Measurements from ENCODE around the gene SLC49A3.
A peak's percentile ranks its signal among the peaks of the same experiment; 100 is the strongest.
"Not testable (repeated sequence)": the region's sequence is repeated elsewhere in the genome, so short reads cannot be mapped to it uniquely, and the experiment has no call there.

The SLC49A3 gene

DNA sequence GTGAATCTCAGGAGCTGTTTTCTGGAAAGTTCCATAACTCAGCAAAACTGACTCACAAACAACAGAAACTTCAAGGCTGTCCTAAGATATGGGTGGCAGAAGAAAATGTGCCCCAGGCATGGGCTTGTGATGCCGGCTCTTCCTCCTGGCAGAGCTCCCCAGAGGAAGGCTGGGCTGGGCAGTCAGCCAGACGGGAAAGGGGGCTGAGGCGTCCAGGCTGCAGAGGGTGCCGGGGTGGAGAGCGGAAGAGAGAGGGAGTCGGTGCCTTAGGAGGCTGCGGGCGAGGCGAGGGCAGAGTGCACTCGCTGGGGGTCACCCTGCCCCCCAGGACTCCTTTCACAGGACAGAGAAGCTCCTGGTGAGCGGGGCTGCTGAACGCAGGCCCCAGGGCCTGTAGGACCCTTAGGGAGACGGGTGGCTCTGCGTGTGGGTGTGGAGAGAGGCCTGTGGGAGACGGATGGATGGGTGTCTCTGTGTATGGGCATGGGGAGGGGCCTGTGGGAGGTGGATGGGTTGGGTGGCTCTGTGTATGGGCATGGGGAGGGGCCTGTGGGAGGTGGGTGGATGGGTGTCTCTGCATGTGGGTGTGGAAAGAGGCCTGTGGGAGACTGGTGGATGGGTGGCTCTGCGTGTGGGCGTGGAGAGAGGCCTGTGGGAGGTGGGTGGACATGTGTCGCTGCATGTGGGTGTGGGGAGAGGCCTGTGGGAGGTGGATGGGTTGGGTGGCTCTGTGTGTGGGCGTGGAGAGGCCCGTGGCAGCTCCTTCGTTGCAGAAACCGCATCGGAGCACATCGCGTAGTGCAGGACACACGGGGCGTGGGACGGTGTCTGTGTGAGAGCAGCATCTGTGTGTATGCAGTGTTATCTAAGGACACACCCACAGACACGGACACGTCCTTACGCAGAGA lies 32.6 kb upstream of the SLC49A3 start:
- DNase-seq, result no peak

DNA sequence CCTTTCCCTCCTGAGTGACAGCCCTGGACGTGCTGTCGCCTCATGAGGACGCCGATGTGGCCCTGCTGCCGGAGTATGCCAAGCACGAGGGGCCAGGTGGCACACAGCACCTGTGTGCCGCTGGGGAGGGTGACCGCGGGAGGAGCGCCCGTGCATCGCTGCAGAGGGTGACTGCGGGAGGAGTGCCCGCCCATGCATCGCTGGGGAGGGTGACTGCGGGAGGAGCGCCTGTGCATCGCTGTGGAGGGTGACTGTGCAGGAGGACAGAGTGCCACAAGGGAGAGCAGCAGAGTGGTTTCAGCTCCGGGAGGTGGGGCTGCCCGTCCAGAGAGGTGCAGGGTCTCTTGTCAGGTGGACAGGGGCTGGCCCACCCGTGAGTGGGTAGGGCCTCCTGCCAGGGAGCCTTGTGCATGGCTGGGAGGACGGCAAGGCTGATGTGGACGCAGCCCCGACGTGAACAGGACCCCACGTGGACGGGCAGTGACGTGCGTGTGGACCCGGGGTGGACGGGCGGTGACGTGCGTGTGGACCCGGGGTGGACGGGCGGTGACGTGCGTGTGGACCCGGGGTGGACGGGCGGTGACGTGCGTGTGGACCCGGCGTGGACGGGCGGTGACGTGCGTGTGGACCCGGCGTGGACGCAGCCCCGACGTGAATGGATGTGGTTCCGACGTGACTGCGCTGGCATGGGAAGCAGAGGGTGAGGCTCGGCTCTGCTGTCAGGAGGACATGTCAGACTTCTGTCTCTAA lies 31.3 kb upstream of the SLC49A3 start:
- DNase-seq, result no peak

DNA sequence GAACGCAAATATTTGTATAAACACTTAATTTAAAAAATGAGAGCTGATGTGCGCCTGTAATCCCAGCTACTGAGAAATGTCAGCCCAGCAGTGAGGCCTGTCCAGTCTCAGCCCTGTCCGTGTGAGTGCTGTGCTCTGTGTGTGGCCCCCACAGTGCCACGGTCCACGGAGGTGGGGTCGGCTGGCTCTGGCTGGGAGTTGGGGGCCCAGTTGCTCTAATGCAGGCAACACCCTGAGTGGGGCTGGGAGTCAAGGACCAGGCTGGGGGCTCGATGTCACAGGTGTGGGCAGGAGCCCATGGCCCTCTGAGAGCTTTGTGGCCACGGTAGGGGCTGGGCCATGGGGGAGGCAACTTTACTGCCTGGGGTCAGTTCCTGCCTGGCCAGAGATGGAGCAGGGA lies 29.5 kb upstream of the SLC49A3 start:
- no peak for DNase-seq

DNA sequence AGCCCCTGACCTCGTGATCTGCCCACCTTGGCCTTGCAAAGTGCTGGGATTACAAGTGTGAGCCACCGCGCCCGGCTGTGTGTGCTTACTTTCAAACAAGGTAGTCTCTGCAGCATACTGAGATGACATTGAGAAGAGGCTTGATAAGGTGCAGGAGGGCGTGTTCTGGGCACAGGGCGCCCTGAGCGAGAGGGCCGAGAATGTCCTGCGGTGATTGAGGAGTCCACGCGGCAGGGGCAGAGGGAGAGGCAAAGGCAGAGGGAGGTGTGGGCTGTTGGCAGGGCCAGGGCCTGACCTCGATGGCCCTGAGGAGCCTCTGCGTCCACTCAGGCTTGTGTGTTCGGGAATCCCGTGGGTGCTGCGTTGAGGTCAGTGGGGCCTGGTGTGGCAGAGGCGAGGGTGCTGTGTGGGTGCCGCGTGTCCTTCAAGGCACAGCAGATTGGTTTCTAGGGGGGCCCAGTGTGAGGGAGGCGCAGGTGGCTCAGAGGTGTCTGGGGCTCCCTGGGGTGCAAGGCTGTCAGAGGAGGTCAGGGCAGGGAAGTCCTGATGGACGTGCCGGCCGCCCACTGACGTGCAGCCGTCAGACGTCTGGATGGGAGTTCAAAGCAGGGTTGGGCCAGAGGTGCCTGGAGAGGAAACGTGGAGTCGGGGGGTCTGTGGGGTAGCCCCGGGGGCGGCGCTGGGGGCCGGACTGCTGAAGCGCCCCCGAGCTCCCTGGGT lies 28.8 kb upstream of the SLC49A3 start:
- DNase-seq, result no peak

DNA sequence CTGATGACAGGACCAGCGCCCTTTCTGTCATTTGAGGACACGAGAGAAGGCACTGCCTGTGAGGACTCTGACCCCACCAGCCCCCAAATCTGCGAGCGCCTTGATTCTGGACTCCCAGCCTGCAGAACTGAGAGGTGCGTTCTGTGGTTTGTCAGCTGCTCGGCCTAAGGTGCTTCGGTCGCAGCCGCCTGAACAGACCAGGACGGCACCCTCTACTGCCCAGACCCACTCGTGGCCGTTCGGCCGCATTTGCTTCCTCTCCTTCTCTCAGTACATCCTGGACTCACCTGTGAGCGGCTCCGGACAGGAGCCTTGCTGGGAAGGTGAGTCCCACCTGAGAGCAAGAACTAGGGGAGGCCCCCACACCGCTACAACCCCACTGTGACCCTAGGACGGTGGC lies 25.1 kb upstream of the SLC49A3 start:
- no peak for DNase-seq

DNA sequence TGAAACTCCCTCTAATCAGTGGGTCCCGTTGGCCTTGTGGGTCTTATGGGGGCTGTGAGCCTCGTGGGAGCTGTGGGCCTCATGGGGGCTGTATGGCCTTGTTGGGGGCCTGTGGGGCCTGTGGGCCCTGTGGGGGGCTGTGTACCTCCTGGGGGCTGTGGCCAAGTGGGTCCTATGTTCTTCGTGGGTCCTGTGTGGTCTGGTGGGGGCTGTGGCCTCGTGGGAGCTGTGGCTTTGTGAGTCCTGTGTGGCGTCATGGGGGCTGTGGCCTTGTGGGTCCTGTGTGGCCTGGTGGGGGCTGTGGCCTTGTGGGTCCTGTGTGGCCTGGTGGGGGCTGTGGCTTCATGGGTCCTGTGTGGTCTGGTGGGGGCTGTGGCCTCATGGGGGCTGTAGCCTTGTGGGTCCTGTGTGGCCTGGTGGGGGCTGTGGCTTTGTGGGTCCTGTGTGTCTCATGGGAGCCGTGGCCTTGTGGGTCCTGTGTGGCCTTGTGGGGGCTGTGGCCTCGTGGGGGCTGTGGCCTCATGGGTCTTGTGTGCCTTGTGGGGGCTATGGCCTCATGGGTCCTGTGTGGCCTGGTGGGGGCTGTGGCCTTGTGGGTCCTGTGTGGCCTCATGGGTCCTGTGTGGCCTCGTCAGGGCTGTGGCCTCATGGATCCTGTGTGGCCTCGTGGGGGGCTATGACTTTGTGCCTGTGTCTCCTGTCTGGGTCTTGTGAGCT lies 24.1 kb upstream of the SLC49A3 start:
- DNase-seq, result no peak

DNA sequence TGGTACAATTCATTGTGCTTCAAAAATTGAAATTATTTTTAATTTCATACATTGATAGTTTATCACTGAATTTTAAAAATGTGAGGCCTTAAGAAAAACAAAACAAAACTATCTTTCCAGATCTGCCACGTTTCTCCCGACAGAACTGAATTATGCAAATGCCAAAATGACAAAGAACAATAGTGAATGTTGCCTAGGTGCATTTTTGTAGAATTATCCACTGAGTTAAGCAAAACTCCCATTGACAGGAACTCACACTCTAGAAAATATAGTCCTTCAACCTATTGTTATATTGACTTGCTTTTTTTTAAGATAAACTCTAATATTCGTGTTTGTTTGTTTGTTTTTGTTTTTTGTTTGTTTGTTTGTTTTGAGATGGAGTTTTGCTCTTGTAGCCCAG lies 23.1 kb upstream of the SLC49A3 start:
- DNase-seq, result no peak

DNA sequence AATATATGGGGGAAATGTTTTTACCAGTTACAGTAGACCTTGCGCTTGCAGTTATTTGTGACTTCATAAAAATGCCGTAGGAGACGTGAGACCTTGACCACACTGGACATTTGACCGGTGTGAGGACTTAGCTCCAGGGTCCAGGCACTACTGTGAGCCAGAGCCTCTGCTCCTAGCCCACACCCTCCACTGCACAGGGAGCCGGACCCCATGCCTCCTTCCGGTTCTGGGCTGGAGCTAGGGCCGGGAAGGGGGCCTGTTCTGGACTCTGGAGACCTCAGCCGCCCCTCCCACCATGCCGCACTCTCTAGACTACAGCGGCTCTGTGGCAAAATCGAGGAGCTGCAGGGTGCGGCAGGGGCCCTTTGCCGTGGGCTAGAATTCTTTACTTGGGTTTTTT lies 22.0 kb upstream of the SLC49A3 start:
- no peak for DNase-seq

DNA sequence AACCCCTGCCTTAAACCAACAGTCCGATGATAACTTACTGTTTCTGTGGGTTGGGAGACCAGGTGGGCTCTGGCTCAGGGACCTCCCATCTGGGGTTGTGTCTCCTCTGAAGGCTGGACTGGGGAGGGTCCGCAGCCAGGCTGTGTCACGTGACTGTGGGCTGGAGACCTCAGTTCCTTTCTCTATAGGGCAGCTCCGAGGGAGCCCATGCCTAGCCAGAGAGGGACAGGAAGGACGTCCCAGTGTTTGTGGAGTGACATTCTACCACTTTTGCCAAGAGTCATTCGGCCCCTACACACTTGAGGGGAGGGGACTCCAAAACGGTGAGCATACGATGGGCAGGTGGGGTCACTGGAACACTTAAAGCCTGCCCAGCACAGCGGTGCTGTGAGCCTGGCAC lies 21.2 kb upstream of the SLC49A3 start:
- DNase-seq, result no peak

DNA sequence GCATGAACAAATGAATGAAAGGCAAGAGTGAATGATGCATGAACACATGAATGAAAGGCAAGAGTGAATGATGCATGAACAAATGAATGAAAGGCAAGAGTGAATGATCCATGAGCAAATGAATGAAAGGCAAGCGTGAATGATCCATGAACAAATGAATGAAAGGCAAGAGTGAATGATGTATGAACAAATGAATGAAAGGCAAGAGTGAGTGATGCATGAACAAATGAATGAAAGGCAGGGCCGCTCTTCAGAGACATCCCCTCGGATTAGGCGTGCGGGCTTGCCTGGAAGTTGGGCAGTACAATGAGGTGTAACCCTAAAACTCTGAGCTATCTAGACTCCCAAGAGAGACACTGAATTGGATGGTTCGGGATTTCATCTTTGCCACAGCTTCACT lies 20.4 kb upstream of the SLC49A3 start:
- DNase-seq, result no peak

DNA sequence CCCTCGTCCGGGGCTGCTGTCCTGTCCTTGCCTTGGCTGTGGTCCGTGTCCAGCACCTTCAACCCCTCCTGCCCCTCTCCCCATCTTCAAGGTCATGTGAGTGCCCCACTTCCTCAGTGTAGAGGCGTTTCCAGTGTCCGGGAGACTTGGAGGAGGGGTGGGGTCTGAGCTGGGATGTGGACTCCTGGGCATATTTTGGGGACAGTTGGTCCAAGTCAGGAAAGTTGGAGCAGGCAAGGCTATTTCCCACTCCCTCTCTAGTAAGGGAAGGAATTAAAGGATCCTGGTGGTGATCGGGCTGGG lies 19.6 kb upstream of the SLC49A3 start:
- DNase-seq, result no peak

DNA sequence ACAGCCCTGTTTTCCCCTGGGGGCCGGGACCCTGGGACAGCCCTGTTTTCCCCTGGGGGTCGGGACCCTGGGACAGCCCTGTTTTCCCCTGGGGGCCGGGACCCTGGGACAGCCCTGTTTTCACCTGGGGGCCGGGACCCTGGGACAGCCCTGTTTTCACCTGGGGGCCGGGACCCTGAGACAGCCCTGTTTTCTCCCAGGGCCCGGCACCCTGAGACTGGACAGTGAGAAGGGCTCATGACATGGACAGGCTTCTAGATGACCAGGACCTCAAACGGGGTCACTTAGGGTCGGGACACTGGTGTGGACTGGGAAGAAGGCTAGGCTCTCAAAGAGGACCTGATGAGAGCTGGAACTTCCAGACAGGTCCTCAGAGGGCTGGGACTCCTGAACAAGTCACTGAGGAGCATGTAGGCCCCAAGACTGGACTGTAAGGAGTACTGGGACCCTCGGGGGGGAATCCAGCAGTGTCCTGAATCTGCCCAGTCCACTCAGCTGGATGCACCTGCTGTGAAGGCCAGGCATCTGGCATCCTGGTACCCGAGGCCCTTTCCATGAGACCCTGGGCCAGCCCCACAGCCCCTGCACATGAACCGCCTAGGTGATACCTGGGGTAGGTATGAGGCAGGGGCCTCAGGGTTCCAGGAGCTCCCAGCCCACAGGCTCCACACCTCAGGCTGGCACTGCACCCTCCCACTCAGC lies 19.1 kb upstream of the SLC49A3 start:
- no peak for DNase-seq

DNA sequence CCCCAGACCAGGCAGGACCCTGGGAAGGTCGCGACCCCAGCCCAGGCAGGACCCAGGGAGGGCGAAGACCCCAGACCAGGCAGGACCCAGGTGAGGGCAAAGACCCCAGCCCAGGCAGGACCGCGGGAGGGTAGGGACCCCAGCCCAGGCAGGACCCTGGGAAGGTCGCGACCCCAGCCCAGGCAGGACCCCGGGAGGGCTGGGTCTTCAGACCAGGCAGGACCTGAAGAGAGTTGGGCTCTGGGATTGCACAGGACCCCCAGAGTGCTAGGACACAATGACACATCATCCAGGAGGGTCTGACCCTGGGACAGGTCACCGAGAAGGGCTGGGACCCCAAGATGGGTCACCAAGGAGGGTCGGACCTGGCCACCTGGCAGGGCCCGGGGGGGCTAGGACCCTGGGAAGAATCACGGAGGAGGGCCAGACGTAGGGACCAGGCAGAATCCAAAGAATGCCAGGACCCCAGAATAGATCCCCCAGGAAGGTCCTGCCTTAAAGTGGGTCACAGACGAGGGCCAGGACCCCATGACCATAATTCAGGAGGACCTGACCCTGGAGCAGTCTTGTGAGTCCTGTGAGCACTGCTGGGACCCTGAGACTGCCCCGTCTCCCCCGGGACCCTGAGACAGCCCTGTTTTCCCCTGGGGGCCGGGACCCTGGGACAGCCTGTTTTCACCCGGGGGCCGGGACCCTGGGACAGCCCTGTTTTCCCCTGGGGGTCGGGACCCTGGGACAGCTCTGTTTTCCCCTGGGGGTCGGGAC lies 18.1 kb upstream of the SLC49A3 start:
- no peak for DNase-seq

DNA sequence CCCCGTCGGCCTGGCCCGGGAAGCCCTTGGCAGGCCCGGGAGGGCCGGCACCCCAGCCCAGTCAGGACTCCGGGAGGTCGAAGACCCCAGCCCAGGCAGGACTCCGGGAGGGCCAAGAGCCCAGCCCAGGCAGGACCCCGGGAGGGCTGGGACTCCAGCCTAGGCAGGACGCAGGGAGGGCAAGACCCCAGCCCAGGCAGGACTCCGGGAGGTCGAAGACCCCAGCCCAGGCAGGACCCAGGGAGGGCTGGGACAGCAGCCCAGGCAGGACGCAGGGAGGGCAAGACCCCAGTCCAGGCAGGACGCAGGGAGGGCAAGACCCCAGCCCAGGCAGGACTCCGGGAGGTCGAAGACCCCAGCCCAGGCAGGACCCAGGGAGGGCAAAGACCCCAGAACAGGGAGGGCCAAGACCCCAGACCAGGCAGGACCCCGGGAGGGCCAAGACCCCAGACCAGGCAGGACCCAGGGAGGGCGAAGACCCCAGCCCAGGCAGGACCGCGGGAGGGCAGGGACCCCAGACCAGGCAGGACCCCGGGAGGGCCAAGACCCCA lies 17.2 kb upstream of the SLC49A3 start:
- not testable (repeated sequence) for DNase-seq

DNA sequence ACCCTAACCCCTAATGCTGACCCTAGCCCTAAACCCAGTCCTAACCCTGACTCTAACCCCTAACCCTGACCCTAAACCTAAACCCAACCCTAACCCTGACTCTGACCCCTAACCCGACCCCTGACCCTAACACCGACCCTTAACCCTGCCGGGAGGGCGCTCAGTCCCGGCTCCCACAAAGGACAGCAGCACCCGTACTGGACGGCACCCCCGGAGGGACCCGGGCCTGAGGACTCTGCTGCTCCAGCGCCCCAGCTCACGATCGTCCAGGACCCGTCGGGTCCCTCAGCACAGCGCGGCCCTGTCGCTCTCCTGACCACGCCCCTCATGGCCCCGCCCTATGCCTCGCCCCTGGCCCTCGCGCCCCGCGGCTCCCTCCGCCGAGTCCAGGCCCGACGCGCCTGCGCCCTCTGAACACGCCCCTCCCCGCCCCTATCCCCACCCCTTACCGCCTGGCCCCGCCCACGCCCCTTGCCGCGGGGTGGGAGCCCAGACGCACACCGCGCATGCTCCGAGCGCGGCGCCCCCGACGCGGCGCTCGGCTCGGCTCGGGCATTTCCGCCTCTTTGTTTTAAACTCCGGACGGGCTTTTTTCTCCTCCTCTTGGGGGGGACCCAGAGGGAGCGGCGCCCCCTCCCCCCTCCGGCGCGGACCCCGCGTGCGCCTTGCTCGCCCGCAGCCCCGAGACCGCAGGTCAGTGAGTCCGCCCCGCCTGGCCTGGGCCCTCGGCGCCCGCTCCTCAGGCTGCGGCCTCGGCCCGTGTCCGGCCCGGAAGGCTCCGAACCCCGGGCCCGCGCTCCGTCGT lies 16.5 kb upstream of the SLC49A3 start, which contains the start of gene PCGF3:
TSS of gene PCGF3 (plus strand) at position 555 of the 805 bp plus-strand sequence. CDS start 27,849 bp downstream, outside the sequence.
- DNase-seq, result peak; percentile 92

DNA sequence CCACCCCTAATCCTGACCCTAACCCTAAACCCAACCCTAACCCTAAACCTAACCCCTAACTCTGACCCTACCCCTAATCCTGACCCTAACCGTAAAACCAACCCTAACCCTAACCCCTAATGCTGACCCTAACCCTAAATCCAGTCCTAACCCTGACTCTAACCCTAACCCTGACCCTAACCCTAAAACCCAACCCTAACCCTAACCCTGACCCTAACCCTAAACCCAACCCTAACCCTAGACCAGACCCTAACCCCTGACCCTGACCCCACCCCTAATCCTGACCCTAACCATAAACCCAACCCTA lies 16.0 kb upstream of the SLC49A3 start:
- no peak for DNase-seq

DNA sequence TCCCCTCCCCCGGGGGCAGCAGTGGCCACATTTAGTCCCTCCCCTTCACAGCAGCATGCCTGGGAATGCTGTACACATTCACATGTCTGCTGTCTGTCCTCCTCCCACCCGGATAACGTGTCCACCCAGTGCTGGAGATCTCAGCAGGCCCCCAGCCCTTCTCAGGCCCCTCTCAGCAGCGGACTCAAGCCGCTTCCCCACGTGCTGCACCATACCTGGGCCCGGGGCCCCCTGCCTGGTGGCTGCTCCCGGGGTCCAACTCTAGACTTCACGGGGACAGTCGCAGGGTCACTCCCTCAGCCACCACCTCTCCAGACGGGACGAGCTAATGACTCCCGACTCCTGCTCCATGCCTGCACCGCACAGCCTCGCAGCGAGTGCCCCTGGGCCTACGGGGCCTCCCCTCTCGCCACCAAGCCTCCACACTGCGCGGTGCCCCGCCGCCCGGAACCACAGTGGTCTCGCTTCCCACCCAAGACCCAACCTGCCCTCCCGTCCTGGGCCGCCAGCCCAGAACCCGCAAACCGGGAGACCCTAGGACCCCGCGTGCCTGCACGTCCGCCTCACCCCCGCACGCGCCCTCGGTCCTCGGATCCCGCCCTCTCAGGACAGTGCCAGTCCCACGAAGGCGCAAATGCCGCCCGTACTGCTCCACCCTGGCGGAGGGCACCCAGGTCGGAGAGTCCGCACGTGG lies 15.4 kb upstream of the SLC49A3 start:
- no peak for DNase-seq

DNA sequence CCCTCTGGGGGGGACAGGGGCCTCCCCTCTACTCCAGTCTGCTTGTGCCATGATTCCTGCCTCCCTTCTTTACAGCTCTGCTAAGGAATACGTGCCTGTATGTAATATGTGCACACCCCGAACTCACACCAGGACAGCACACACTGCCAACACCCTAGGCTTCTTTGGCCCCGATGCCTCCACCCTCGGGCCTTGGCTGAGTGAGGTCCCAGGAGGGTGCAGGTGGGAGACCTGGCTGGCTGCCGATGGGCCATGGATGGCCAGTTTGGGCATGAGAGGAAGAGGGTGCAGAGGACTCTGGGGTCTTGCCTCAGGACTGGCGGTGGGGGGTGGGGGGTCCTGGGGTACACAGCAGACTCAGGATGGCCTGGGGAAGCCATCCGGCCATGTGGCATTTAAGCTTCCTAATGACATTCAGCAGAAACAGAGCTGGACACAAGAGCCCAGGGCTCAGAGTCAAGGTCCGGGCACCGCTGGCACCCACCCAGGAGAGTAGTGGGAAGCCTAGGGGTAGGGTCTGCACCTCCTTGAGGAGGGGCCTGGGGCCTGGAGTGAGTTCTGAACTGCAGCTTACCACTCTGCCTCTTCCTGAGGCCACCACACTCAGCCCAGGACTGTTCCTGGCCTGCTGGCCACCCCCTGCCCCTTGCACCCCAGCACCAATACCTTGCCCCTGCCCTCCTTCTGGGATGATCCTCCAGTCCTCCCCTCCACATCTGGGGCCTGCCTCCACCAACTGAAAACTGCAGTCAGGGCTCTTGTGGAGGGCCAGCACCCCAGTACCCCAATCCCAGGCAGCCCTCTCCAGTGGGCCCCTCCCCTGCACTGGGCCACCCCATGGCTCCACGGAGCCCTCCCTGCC lies 14.6 kb upstream of the SLC49A3 start:
- DNase-seq, result no peak

DNA sequence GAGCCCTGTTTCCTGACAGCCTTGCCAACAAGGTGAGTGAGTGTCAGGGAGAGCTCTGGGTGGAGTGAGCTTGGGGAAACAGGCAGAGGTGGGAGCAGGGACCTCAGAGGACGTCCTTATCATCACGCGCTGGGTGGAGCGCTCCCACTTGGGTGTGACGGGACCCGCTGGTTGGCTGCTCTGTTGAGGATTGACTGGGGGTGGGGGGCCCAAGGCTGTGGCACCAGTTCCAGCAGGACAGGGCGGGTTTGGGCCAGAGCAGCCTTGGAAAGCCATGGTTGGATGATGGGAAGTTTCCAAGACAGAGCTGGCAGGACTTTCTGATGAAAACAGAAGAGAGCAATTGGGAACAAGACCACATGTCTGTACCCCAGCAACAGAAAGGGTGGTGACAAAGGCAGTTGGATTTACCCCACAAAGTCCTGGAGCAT lies 13.7 kb upstream of the SLC49A3 start:
- no peak for DNase-seq

Data from GDM1 (cell line).